ENCODE data around the gene CERCAM.

- TF ChIP-seq CTCF (IDR thresholded peaks at IDR 0.05) (no peak), EZH2phosphoT487 (IDR thresholded peaks at IDR 0.05) (no peak), EZH2 (IDR thresholded peaks at IDR 0.05) (no peak)
Measured at GRCh38 chr9:128393970-128394369, 26.7 kb upstream of the CERCAM start.
